Measurements from ENCODE around the gene KCNN2. TPM values are rescaled to one million over a fixed set of nuclear protein-coding genes. Genes with fewer than 3 reads are reported as not detected.

Gene KCNN2
- total RNA-seq, 1 donor from 2014 or later, result not detected

DNA sequence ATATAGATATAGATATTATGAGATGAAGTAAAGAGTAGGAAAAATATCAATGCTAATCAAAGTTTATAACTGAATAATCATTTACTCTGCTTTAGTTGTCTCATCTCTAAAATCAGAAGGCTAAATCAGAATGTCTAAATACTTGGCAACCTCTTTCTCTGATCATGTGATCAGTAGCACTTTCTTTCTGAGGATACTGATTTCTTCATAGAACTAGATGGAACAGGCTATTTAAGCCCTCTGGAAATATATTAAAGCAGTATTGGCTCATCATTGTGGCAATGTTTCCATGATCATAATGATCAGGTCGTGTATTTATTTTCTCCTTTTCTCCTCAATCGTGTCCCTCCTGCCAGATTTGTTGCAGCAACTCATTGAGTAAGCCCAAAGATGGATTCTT lies 109.7 kb downstream of the KCNN2 start:
- DNase-seq (ENCODE audit: low read depth), result no peak
- no peak overlapping the region for H3K4me3 ChIP-seq (ENCODE audit: low read depth, low read length)
- TF ChIP-seq, protein P1, sequence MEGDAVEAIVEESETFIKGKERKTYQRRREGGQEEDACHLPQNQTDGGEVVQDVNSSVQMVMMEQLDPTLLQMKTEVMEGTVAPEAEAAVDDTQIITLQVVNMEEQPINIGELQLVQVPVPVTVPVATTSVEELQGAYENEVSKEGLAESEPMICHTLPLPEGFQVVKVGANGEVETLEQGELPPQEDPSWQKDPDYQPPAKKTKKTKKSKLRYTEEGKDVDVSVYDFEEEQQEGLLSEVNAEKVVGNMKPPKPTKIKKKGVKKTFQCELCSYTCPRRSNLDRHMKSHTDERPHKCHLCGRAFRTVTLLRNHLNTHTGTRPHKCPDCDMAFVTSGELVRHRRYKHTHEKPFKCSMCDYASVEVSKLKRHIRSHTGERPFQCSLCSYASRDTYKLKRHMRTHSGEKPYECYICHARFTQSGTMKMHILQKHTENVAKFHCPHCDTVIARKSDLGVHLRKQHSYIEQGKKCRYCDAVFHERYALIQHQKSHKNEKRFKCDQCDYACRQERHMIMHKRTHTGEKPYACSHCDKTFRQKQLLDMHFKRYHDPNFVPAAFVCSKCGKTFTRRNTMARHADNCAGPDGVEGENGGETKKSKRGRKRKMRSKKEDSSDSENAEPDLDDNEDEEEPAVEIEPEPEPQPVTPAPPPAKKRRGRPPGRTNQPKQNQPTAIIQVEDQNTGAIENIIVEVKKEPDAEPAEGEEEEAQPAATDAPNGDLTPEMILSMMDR (conservative IDR thresholded peaks at IDR 0.05; ENCODE audit: low read depth, low read length), result no peak

DNA sequence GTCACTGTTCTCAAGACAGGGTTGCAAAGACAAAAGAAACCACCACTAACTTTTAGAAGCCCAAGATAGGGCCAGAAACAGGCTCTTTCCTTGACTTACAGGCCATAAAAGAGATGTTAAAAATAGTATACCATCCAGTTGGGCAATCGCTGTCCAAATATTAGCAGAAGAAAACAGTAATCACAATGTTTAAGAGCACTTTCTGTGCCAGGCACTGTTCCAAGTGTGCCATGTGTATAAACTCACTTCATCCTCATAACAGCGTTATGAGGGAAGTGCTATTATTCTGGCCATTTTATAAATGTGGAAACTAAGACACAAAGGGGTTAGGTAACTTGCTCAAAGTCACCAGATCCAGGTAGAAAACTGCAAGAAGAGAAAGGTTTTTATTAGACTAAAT lies 111.7 kb downstream of the KCNN2 start:
- no peak for DNase-seq (ENCODE audit: low read depth)
- TF ChIP-seq, protein P1 (conservative IDR thresholded peaks at IDR 0.05; ENCODE audit: low read depth, low read length), result no peak
- no peak overlapping the region for H3K4me3 ChIP-seq (ENCODE audit: low read depth, low read length)

DNA sequence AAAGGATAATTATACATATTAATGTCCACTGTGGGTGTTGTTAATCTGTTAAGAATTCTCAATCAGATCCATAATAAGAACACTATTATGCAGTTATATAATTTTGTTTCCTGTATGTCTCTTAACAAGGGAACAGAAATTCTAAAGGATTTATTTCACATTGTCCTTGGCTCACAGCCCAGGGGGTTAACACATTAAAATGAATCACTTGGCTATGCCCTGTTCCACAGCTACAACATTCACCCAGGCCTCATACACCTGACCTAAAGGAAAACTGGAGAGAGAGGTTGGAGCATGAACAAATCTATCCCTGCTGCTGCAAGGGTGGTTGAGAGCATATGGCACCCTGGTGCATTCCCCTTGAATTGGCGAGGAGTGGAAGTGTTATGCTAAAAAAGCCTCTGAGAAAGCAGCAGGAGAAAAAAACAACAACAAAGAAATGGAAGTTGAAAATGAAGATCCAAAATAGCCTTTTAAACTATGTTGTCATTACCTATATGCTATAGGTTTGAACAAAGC lies 116.0 kb downstream of the KCNN2 start:
- TF ChIP-seq, protein P1 (conservative IDR thresholded peaks at IDR 0.05; ENCODE audit: low read depth, low read length), result no peak

DNA sequence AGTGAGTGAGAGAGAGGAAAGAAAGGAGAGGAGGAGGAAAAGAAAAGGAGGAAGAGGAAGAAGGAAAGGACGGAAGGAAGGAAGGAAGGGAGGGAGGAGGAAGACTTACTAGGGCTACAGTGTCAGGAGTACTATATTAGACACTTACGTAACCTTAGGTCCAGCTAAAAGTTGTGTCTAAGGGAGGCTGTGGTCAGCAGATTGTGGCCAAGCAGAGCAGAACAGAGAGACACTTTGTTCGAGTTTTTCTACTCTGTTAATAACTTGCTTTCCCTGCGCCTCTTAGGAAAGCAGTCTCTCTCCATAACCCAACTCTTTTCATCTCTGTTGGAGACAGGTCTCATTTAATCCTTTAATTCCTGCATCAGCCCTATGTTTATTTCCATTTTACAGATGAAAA lies 138.9 kb downstream of the KCNN2 start:
- H3K4me3 ChIP-seq (ENCODE audit: low read depth, low read length), result no peak overlapping the region
- TF ChIP-seq, protein P1 (conservative IDR thresholded peaks at IDR 0.05; ENCODE audit: low read depth, low read length), result no peak
- DNase-seq (ENCODE audit: low read depth), result no peak

More for the DNA sequence above, 116.0 kb downstream of the KCNN2 start:
- DNase-seq (ENCODE audit: low read depth), result no peak
- no peak overlapping the region for H3K4me3 ChIP-seq (ENCODE audit: low read depth, low read length)

DNA sequence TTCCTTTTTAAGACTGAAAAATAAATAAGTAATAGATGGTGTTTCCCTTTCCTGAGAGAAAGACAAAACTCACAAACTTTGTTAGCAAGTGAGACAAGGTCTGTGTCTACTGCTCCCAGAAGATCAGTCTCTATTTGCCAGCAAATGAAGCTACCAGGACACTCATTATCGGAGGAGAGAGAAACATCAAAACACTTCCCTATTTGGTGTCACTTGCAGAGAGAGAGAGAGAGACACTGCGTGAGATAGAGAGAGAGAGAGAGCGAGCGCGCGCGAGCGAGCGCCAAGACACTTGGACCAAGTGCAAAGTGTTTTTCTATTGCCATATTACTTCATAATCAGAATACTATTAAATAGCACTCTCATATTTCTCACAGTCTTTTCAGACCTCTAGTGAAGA lies 142.7 kb downstream of the KCNN2 start:
- TF ChIP-seq, protein P1 (conservative IDR thresholded peaks at IDR 0.05; ENCODE audit: low read depth, low read length), result no peak
- H3K4me3 ChIP-seq (ENCODE audit: low read depth, low read length), result no peak overlapping the region
- no peak for DNase-seq (ENCODE audit: low read depth)

- H3K4me3 ChIP-seq (ENCODE audit: low read depth, low read length), result no peak overlapping the region
- TF ChIP-seq, protein P1 (conservative IDR thresholded peaks at IDR 0.05; ENCODE audit: low read depth, low read length), result no peak
- DNase-seq (ENCODE audit: low read depth), result no peak
Observed at GRCh38 chr5:114524221-114524620, 162.4 kb downstream of the KCNN2 start.

GRCh38 chr5:114544561-114544960 lies 182.7 kb downstream of the KCNN2 start:
- H3K4me3 ChIP-seq (ENCODE audit: low read depth, low read length), result no peak overlapping the region
- no peak for DNase-seq (ENCODE audit: low read depth)
- TF ChIP-seq, protein P1 (conservative IDR thresholded peaks at IDR 0.05; ENCODE audit: low read depth, low read length), result no peak

All from epithelial cell of proximal tubule (primary cell).